ENCODE data around the gene UBASH3B.

UBASH3B gene

GRCh38 chr11:122723106-122723505 is 67.6 kb downstream of the UBASH3B start:
- no peak overlapping the region for H3K27ac ChIP-seq
- no peak for DNase-seq (ENCODE audit: low spot score)
- POLR2A ChIA-PET (ENCODE audit: low non-redundant PET): no interaction called here
- CTCF ChIA-PET: no interaction called here
- no peak for TF ChIP-seq CTCF (conservative IDR thresholded peaks at IDR 0.05; ENCODE audit: low read depth)

DNA sequence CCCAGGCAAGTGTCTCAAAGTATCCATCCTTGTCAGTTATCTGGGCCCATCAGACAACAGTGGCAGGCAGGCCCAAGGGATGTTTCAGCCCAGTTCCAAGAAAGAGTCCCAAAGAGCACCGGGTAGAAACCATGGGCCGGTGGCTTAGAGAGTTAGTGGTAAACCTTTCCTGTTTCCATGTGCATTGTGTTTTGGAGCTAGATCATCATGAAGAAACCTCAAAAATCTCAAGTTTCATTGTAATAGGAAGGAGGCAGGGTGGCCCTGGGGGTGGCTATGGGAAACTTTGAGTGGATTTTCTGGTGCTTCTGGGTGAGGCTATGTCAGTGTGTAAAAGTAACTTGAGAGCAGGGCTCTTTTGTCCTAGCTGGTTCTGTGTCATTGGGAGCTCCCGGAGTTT is 68.1 kb downstream of the UBASH3B start:
- ChIA-PET POLR2A (ENCODE audit: low non-redundant PET) (no interaction called here), CTCF (interaction anchor here (0.6 kb wide), 1 partner anchor 38 kb away, joined by 4 read pairs; no protein-coding TSS in a partner anchor)
- no peak for DNase-seq (ENCODE audit: low spot score)
- no peak for TF ChIP-seq CTCF (conservative IDR thresholded peaks at IDR 0.05; ENCODE audit: low read depth)
- no peak overlapping the region for H3K27ac ChIP-seq

DNA sequence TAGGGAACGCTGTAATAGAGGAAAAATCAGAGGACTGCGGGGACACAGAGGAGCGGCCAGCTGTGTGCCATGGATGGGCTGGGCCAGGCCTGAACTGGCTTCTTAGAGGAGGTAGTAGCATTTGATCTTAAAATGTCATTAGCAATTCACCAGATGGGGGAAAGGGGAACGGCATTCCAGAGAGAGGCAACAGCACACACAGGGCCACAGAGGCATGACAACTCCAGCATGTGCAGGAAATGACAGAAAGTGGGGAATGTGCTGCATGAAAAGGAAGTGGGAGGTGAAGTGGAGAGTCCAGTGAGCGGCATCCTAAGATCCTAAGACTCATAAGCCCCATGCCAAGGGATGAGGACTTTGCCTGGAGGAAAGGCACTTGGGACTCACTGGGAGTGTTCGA is 69.0 kb downstream of the UBASH3B start:
- no peak for DNase-seq (ENCODE audit: low spot score)
- CTCF ChIA-PET: no interaction called here
- POLR2A ChIA-PET (ENCODE audit: low non-redundant PET): no interaction called here
- H3K27ac ChIP-seq: no peak overlapping the region
- no peak for TF ChIP-seq CTCF (conservative IDR thresholded peaks at IDR 0.05; ENCODE audit: low read depth)

- POLR2A ChIA-PET (ENCODE audit: low non-redundant PET): no interaction called here
- no peak for TF ChIP-seq CTCF (conservative IDR thresholded peaks at IDR 0.05; ENCODE audit: low read depth)
- no peak overlapping the region for H3K27ac ChIP-seq
- CTCF ChIA-PET: interaction anchor here (0.5 kb wide), 1 partner anchor 134 kb away, joined by 3 read pairs; no protein-coding TSS in a partner anchor
- no peak for DNase-seq (ENCODE audit: low spot score)
Observed at GRCh38 chr11:122726028-122726427, 70.5 kb downstream of the UBASH3B start.

- ChIA-PET CTCF (interaction anchor here (0.7 kb wide), 1 partner anchor 284 kb away, joined by 5 read pairs; no protein-coding TSS in a partner anchor), POLR2A (ENCODE audit: low non-redundant PET) (no interaction called here)
- no peak for DNase-seq (ENCODE audit: low spot score)
- no peak for TF ChIP-seq CTCF (conservative IDR thresholded peaks at IDR 0.05; ENCODE audit: low read depth)
- no peak overlapping the region for H3K27ac ChIP-seq
Observed at GRCh38 chr11:122727101-122727929, 71.8 kb downstream of the UBASH3B start.

- TF ChIP-seq CTCF (conservative IDR thresholded peaks at IDR 0.05; ENCODE audit: low read depth): no peak
- H3K27ac ChIP-seq: no peak overlapping the region
- ChIA-PET POLR2A (ENCODE audit: low non-redundant PET) (no interaction called here), CTCF (no interaction called here)
- DNase-seq (ENCODE audit: low spot score): no peak
Observed at GRCh38 chr11:122728561-122728960, 73.0 kb downstream of the UBASH3B start.
